ENCODE results near the gene NDUFB5. TPM values are rescaled to one million over a fixed set of nuclear protein-coding genes. Genes with fewer than 3 reads are reported as not detected.

The NDUFB5 gene
- polyA plus RNA-seq, 1 donor (not counting 4 experiments of a cell fraction or from before 2014, with no cell fraction given) = 70.6 TPM

- no peak for DNase-seq (ENCODE audit: low read depth, low spot score)
- dilution Hi-C loops (cut with MboI; ENCODE audit: extremely low pct_ligation_motif_present, low sequenced_read_pairs) = no loop called here
- H3K27ac ChIP-seq (ENCODE audit: control insufficient read depth, insufficient read depth, low read length) = no peak overlapping the region
- H3K4me2 ChIP-seq (ENCODE audit: control insufficient read depth, extremely low read depth, insufficient read depth, low read depth, low read length) = no peak overlapping the region
- no peaks in the 10 kb centered on the region for H3K27me3 ChIP-seq (ENCODE audit: control insufficient read depth, extremely low read depth, insufficient read depth, low read length)
- no peak overlapping the region for H3K9ac ChIP-seq (ENCODE audit: control insufficient read depth, extremely low read depth, insufficient read depth, low read length)
- peaks cover 3% of the 10 kb centered on the region for H3K79me2 ChIP-seq (ENCODE audit: control insufficient read depth, insufficient read depth, low read length)
- no peak for TF ChIP-seq EZH2 (IDR thresholded peaks at IDR 0.05; ENCODE audit: low read length)
- no peak for TF ChIP-seq CTCF (optimal IDR thresholded peaks at IDR 0.05 in 1 of 3, IDR thresholded peaks at IDR 0.05 in 1 of 3, conservative IDR thresholded peaks at IDR 0.05 in 1 of 3; ENCODE audit: extremely low read depth in 1 of 3, insufficient read depth in 2 of 3, low read length in 3 of 3)
- H3K36me3 ChIP-seq (ENCODE audit: control insufficient read depth in 2 of 2, extremely low read depth in 1 of 2, insufficient read depth in 2 of 2, low read length in 2 of 2) = no peaks in the 10 kb centered on the region
- no peaks in the 10 kb centered on the region for H3K9me1 ChIP-seq (ENCODE audit: control insufficient read depth, extremely low read depth, insufficient read depth, low read length)
- H3K4me3 ChIP-seq (ENCODE audit: control insufficient read depth in 2 of 3, extremely low read depth in 1 of 3, insufficient read depth in 2 of 3, low read depth in 1 of 3, low read length in 3 of 3) = no peak overlapping the region
- peaks cover 8% of the 10 kb centered on the region for H3K4me1 ChIP-seq (ENCODE audit: control insufficient read depth, extremely low read depth, insufficient read depth, low read length)
- H3K9me3 ChIP-seq (ENCODE audit: control insufficient read depth, low read depth, low read length) = no peaks in the 10 kb centered on the region
- FAIRE-seq = no peak
- no peaks in the 10 kb centered on the region for H4K20me1 ChIP-seq (ENCODE audit: control insufficient read depth, extremely low read depth, insufficient read depth, low read length)
- no peak overlapping the region for H2AFZ ChIP-seq (ENCODE audit: control insufficient read depth, low read length)
These were observed 68.3 kb downstream of the NDUFB5 start for GRCh38 chr3:179672918-179673317.

- Histone ChIP-seq H2AFZ (ENCODE audit: control insufficient read depth, low read length) (no peak overlapping the region), H3K4me1 (ENCODE audit: control insufficient read depth, extremely low read depth, insufficient read depth, low read length) (peaks cover 8% of the 10 kb centered on the region), H3K9ac (ENCODE audit: control insufficient read depth, extremely low read depth, insufficient read depth, low read length) (no peak overlapping the region), H4K20me1 (ENCODE audit: control insufficient read depth, extremely low read depth, insufficient read depth, low read length) (no peaks in the 10 kb centered on the region), H3K79me2 (ENCODE audit: control insufficient read depth, insufficient read depth, low read length) (peaks cover 3% of the 10 kb centered on the region), H3K27ac (ENCODE audit: control insufficient read depth, insufficient read depth, low read length) (no peak overlapping the region), H3K9me1 (ENCODE audit: control insufficient read depth, extremely low read depth, insufficient read depth, low read length) (no peaks in the 10 kb centered on the region), H3K9me3 (ENCODE audit: control insufficient read depth, low read depth, low read length) (no peaks in the 10 kb centered on the region), H3K27me3 (ENCODE audit: control insufficient read depth, extremely low read depth, insufficient read depth, low read length) (no peaks in the 10 kb centered on the region), H3K36me3 (ENCODE audit: control insufficient read depth in 2 of 2, extremely low read depth in 1 of 2, insufficient read depth in 2 of 2, low read length in 2 of 2) (no peaks in the 10 kb centered on the region), H3K4me3 (ENCODE audit: control insufficient read depth in 2 of 3, extremely low read depth in 1 of 3, insufficient read depth in 2 of 3, low read depth in 1 of 3, low read length in 3 of 3) (no peak overlapping the region), H3K4me2 (ENCODE audit: control insufficient read depth, extremely low read depth, insufficient read depth, low read depth, low read length) (no peak overlapping the region)
- DNase-seq (ENCODE audit: low read depth, low spot score) (no peak), FAIRE-seq (no peak)
- no peak for TF ChIP-seq EZH2 (IDR thresholded peaks at IDR 0.05; ENCODE audit: low read length)
- TF ChIP-seq CTCF (optimal IDR thresholded peaks at IDR 0.05 in 1 of 3, IDR thresholded peaks at IDR 0.05 in 1 of 3, conservative IDR thresholded peaks at IDR 0.05 in 1 of 3; ENCODE audit: extremely low read depth in 1 of 3, insufficient read depth in 2 of 3, low read length in 3 of 3) = no peak
- dilution Hi-C loops (cut with MboI; ENCODE audit: extremely low pct_ligation_motif_present, low sequenced_read_pairs) = no loop called here
These were observed 68.9 kb downstream of the NDUFB5 start for GRCh38 chr3:179673523-179673922.

All from keratinocyte (primary cell).